HG02571 (cell line): Measurements from ENCODE around the gene DLST.

ENCODE experiments used
- ATAC-seq: cut with Tn5 transposase; IDR thresholded peaks from one replicate; pipeline ENCODE4 v1.9.1; 2021; ENCODE audit warnings: mild to moderate bottlenecking, moderate library complexity; ENCODE audit not compliant: unreplicated experiment

DLST gene

GRCh38 chr14:74892745-74893144 is 11.0 kb downstream of the DLST start:
- no peak for ATAC-seq

GRCh38 chr14:74893614-74894091 is 11.9 kb downstream of the DLST start:
- ATAC-seq, result no peak

GRCh38 chr14:74896400-74896799 is 14.7 kb downstream of the DLST start:
- ATAC-seq, result no peak

GRCh38 chr14:74897642-74898041 is 15.9 kb downstream of the DLST start:
- no peak for ATAC-seq

GRCh38 chr14:74898083-74898482 is 16.4 kb downstream of the DLST start:
- ATAC-seq, result no peak

GRCh38 chr14:74898694-74899093 is 17.0 kb downstream of the DLST start:
- ATAC-seq, result no peak

- no peak for ATAC-seq
These were observed 21.4 kb downstream of the DLST start for GRCh38 chr14:74902941-74903705.

- ATAC-seq, result no peak
These were observed 23.2 kb downstream of the DLST start for GRCh38 chr14:74904635-74905503.

GRCh38 chr14:74905595-74906142 is 24.0 kb downstream of the DLST start:
- no peak for ATAC-seq

GRCh38 chr14:74906925-74907521 is 25.3 kb downstream of the DLST start:
- ATAC-seq, result no peak

- no peak for ATAC-seq
These were observed 26.0 kb downstream of the DLST start for GRCh38 chr14:74907744-74908143.

GRCh38 chr14:74908861-74909341 is 27.2 kb downstream of the DLST start:
- no peak for ATAC-seq

GRCh38 chr14:74909501-74909900 is 27.8 kb downstream of the DLST start:
- no peak for ATAC-seq

GRCh38 chr14:74909911-74910310 is 28.2 kb downstream of the DLST start:
- no peak for ATAC-seq

GRCh38 chr14:74910556-74910955 is 28.8 kb downstream of the DLST start:
- no peak for ATAC-seq

GRCh38 chr14:74911221-74911620 is 29.5 kb downstream of the DLST start:
- no peak for ATAC-seq

- ATAC-seq, result no peak
These were observed 30.0 kb downstream of the DLST start for GRCh38 chr14:74911704-74912103.

- no peak for ATAC-seq
These were observed 30.4 kb downstream of the DLST start for GRCh38 chr14:74912111-74912510.

- ATAC-seq, result no peak
These were observed 31.1 kb downstream of the DLST start for GRCh38 chr14:74912801-74913200.

GRCh38 chr14:74913393-74913910 is 31.7 kb downstream of the DLST start:
- ATAC-seq, result no peak
